Brain microvascular endothelial cell (primary cell): Measurements from ENCODE around the gene MICAL1.

Experiments used
- DNase-seq: peaks from one replicate; pipeline ENCODE4 v3.0.0-alpha.2; 2020
- H3K27ac ChIP-seq: fragments of 250-450 bp; sonication (Bioruptor Pico); 2 replicates; pipeline ENCODE4 v1.5.1; 2020; ENCODE audit warnings: mild to moderate bottlenecking, moderate library complexity
- H3K27me3 ChIP-seq: fragments of 250-450 bp; sonication (Bioruptor Pico); replicated peaks from 2 replicates; pipeline ENCODE4 v1.5.1; 2020; ENCODE audit warnings: mild to moderate bottlenecking
- H3K36me3 ChIP-seq: fragments of 250-450 bp; sonication (Bioruptor Pico); replicated peaks from 2 replicates; pipeline ENCODE4 v1.5.1; 2020; ENCODE audit warnings: mild to moderate bottlenecking
- H3K4me3 ChIP-seq: 2 replicates; pipeline ENCODE4 v1.5.1; 2011; ENCODE audit warnings: low read depth, mild to moderate bottlenecking, control low read depth, low read length, moderate library complexity
- CTCF ChIP-seq: IDR thresholded peaks from 2 replicates; pipeline ENCODE4 v1.5.1; 2011; ENCODE audit warnings: low read depth, mild to moderate bottlenecking, moderate library complexity, low read length, control low read depth, inconsistent platforms; ENCODE audit errors: missing control alignments
- in situ Hi-C: cut with HindIII; loops from 2 replicates; pipeline ENCODE4 v1.10.0; 2017; ENCODE audit warnings: low sequenced_read_pairs, low pct_ligation_motif_present

MICAL1 gene

GRCh38 chr6:109396046-109396718 is 59.4 kb downstream of the MICAL1 start:
- no peak for TF ChIP-seq CTCF
- in situ Hi-C loops: no loop called here

More at GRCh38 chr6:109396046-109396718, 59.4 kb downstream of the MICAL1 start:
- Histone ChIP-seq H3K4me3 (no peak overlapping the region), H3K27me3 (no peaks in the 10 kb centered on the region), H3K36me3 (no peaks in the 10 kb centered on the region), H3K27ac (no peak overlapping the region)
- DNase-seq: no peak
